Adipocyte (in vitro differentiated cells): Measurements from ENCODE around the gene PHRF1.
A peak's percentile ranks its signal among the peaks of the same experiment; 100 is the strongest.

Experiments
- DNase-seq: peaks from one replicate; pipeline ENCODE4 v3.0.0-alpha.2; 2015; ENCODE audit warnings: low read depth
- H3K27me3 ChIP-seq: replicated peaks from 2 replicates; pipeline ENCODE4 v1.7.0; 2013; ENCODE audit warnings: mild to moderate bottlenecking, low read length, moderate library complexity; ENCODE audit not compliant: control insufficient read depth, insufficient read depth
- H3K36me3 ChIP-seq: 2 replicates; pipeline ENCODE4 v1.7.0; 2013; ENCODE audit warnings: low read length, mild to moderate bottlenecking, moderate library complexity; ENCODE audit not compliant: control insufficient read depth, insufficient read depth, severe bottlenecking
- H3K4me1 ChIP-seq: 2 replicates; pipeline ENCODE4 v1.7.0; 2013; ENCODE audit warnings: mild to moderate bottlenecking, low read length, moderate library complexity; ENCODE audit not compliant: control insufficient read depth, insufficient read depth
- H3K4me3 ChIP-seq: 2 replicates; pipeline ENCODE4 v1.7.0; 2013; ENCODE audit warnings: mild to moderate bottlenecking, low read length, moderate library complexity
- H3K9ac ChIP-seq: 2 replicates; pipeline ENCODE4 v1.7.0; 2013; ENCODE audit warnings: mild to moderate bottlenecking, low read length, moderate library complexity
- H3K9me3 ChIP-seq: 2 replicates; pipeline ENCODE4 v1.7.0; 2013; ENCODE audit warnings: mild to moderate bottlenecking, low read length, moderate library complexity; ENCODE audit not compliant: control insufficient read depth

The PHRF1 gene

GRCh38 chr11:544817-545166 is 31.5 kb upstream of the PHRF1 start:
- Histone ChIP-seq H3K4me3 (no peak overlapping the region), H3K9ac (no peak overlapping the region), H3K27me3 (no peaks in the 10 kb centered on the region), H3K36me3 (no peaks in the 10 kb centered on the region), H3K9me3 (no peaks in the 10 kb centered on the region), H3K4me1 (no peaks in the 10 kb centered on the region)
- DNase-seq: no peak

DNA sequence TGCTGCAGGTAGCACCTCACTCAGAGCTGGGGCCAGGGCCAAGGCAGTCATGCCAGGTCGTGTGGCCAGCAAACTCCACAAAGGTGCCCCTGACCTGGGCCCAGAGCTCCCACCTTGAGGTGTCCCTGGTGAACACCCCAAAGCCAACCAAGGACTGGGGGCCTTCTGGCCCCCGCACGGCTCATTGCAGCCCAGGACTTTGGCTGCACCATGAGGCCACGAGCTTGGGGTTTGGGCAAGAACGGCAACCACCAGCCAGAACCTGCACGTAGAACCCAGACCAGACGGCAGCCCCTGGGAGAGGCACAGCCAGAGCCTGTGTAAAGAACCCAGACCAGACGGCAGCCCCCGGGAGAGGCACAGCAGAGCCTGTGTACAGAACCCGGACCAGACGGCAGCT is 31.1 kb upstream of the PHRF1 start:
- no peak overlapping the region for H3K4me3 ChIP-seq
- DNase-seq: no peak
- no peaks in the 10 kb centered on the region for H3K36me3 ChIP-seq
- H3K27me3 ChIP-seq: no peaks in the 10 kb centered on the region
- H3K4me1 ChIP-seq: no peaks in the 10 kb centered on the region
- no peak overlapping the region for H3K9ac ChIP-seq
- no peaks in the 10 kb centered on the region for H3K9me3 ChIP-seq

- H3K4me3 ChIP-seq: no peak overlapping the region
- no peak overlapping the region for H3K9ac ChIP-seq
- peaks cover 5% of the 10 kb centered on the region for H3K27me3 ChIP-seq
- H3K4me1 ChIP-seq: no peaks in the 10 kb centered on the region
- DNase-seq: no peak
- H3K9me3 ChIP-seq: no peaks in the 10 kb centered on the region
- no peaks in the 10 kb centered on the region for H3K36me3 ChIP-seq
These were observed 27.3 kb upstream of the PHRF1 start for GRCh38 chr11:548700-549603.

DNA sequence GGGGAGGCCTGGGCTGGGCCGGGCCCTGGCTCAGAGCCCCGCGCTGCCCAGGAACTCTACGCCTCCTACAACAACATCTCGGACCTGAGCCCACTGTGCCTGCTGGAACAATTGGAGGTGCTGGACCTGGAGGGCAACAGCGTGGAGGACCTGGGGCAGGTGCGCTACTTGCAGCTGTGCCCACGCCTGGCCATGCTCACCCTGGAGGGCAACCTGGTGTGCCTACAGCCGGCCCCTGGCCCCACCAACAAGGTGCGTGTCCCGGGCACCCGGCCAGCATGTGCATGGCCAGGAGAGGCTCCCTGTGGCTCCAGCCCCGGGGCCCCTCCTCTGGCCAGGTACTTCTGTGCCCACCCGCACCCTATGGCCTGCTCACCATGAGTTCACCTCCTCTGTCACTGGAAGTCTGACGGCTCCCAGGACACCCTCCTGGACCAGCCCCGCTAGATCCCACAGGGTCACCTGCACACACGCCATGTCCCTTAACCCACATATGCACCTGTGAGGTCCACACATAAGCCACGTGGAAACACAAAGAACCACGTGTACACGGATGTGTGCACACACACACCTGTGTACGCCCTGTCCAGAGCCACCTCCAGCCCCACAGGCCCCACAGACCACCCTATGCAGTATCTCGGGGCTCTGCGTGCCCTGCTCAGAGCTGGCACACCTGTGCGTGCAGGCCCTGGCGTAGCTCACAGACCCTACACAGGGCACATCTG is 26.1 kb upstream of the PHRF1 start:
- Histone ChIP-seq H3K36me3 (no peaks in the 10 kb centered on the region), H3K4me3 (no peak overlapping the region), H3K4me1 (no peaks in the 10 kb centered on the region), H3K27me3 (peaks cover 12% of the 10 kb centered on the region), H3K9me3 (no peaks in the 10 kb centered on the region), H3K9ac (no peak overlapping the region)
- no peak for DNase-seq

DNA sequence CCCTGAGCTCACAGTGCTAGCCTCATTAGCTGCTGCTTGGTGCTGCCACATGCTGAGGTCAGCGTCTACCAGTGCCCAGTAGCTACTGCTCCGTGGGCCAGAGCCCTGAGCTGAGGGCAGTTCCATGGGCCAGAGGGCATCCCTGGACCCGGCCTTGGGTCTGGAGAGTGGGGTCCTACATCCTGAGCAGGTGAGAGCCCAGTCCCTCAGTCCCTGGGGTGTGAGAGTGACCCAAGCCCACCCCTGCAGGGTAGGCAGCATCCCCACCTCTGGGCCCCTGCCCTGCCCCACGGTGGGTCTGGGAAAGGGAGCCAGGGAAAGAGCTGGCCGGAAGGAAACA is 25.6 kb upstream of the PHRF1 start:
- no peak for DNase-seq
- Histone ChIP-seq H3K4me1 (no peaks in the 10 kb centered on the region), H3K4me3 (no peak overlapping the region), H3K9me3 (no peaks in the 10 kb centered on the region), H3K36me3 (no peaks in the 10 kb centered on the region), H3K9ac (no peak overlapping the region), H3K27me3 (peaks cover 12% of the 10 kb centered on the region)

- DNase-seq: no peak
- H3K9me3 ChIP-seq: no peaks in the 10 kb centered on the region
- no peaks in the 10 kb centered on the region for H3K36me3 ChIP-seq
- H3K27me3 ChIP-seq: peaks cover 12% of the 10 kb centered on the region
- no peak overlapping the region for H3K4me3 ChIP-seq
- no peak overlapping the region for H3K9ac ChIP-seq
- H3K4me1 ChIP-seq: no peaks in the 10 kb centered on the region
These were observed 25.1 kb upstream of the PHRF1 start for GRCh38 chr11:551131-551530.

DNA sequence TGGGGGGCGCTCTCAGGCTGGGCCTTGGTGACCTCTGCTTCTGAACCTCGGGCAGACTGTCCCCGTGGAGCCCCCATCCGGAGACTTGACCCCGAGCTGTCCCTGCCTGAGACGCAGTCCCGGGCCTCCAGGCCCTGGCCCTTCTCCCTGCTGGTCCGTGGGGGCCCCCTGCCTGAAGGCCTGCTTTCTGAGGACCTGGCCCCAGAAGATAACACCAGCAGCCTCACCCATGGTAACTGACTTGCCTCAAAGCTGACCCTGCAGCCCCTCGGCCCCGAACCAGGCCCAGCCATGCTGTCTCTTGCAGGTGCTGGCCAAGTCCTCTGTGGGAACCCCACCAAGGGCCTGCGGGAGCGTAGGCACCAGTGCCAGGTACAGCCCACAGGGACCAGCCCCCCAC is 24.7 kb upstream of the PHRF1 start:
- no peaks in the 10 kb centered on the region for H3K36me3 ChIP-seq
- H3K4me1 ChIP-seq: no peaks in the 10 kb centered on the region
- H3K9ac ChIP-seq: no peak overlapping the region
- H3K9me3 ChIP-seq: no peaks in the 10 kb centered on the region
- DNase-seq: no peak
- H3K27me3 ChIP-seq: peaks cover 12% of the 10 kb centered on the region
- H3K4me3 ChIP-seq: no peak overlapping the region

DNA sequence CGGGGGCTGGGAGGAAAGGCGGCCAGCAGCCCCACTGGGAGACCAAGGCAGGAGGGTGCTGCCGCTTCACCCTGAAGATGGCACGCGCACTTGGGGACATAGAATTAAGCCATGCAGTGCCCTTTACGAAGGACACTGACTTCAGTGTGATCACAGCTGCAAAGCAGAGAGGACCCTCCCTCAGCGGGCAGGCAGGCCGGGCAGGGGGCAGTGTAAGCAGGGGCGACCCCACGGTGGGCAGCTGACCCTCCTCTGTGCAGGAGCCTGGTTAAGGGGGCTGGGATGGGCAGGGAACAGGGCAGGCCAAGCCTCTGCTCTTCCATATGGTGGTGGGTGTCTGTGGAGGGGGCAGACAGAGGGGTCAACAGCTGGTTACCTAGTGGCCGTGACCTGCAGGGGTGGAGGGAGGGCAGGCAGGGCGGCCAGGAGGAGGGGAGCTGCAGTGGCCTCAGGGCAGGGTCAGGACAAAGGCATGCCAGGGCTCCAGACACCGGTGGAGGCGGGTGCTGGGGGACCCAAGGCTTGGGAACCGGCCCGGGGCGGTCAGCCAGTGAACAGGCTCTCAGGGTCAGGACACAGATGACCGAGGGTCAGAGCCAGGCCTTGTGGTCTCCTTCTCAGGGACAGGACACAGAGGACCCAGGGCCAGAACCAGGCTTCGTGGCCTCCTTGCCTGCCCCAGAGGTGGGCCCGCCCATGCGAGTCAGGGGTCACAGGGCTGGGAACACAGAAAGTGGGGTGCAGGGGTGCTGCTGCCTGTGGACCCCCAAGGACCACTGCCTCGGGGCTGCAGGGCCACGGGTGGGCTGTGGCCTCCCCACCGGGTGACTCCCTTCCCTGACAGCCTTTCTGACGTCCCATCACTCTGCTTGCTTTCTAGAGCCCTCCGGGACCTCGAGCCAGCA is 22.9 kb upstream of the PHRF1 start:
- Histone ChIP-seq H3K27me3 (peaks cover 26% of the 10 kb centered on the region), H3K9ac (no peak overlapping the region), H3K36me3 (no peaks in the 10 kb centered on the region), H3K9me3 (no peaks in the 10 kb centered on the region), H3K4me3 (no peak overlapping the region), H3K4me1 (no peaks in the 10 kb centered on the region)
- no peak for DNase-seq

GRCh38 chr11:553988-554340 is 22.3 kb upstream of the PHRF1 start:
- H3K9me3 ChIP-seq: no peaks in the 10 kb centered on the region
- no peaks in the 10 kb centered on the region for H3K36me3 ChIP-seq
- H3K4me3 ChIP-seq: no peak overlapping the region
- H3K27me3 ChIP-seq: peaks cover 27% of the 10 kb centered on the region
- no peaks in the 10 kb centered on the region for H3K4me1 ChIP-seq
- DNase-seq: no peak
- H3K9ac ChIP-seq: no peak overlapping the region

DNA sequence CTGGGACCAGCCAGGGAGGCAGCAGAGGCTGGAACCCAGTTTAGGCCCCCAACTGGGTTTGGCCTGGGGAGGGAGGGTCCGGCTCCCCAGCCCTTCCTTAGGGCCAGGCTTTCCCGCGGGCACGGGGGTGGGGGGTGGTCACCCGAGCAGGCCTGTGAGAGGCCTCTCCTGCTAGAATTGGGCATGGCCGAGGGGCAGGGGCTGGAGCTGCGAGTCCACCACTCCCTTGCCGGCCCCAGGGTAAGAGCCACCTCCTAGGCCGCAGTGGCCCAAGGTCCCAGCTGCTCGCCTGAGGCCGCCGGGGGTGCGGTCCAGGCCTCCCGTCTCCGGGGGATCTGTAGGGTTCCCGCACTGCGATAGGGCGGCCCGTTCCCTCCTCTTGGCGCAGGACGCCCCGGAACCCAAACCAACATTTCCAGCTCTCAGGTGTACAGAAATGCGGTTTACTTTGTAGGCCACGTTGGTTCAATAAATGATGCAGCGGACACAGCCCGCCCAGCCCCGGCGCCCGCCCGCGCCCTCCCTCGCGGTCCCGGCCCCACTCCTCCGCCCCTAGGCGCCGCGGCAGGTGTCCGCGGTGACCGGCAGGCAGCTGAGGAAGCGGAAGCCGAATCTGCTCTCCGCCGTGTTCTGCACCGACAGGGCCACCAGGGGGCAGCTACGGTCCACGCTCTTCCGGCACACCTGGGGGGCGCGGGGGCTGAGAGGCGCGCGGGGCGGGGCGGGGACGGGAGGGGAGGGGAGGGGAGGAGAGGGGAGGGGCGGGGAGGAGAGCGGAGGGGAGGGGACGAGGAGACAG is 21.6 kb upstream of the PHRF1 start:
- H3K36me3 ChIP-seq: no peaks in the 10 kb centered on the region
- no peaks in the 10 kb centered on the region for H3K9me3 ChIP-seq
- H3K4me1 ChIP-seq: no peaks in the 10 kb centered on the region
- H3K4me3 ChIP-seq: no peak overlapping the region
- H3K27me3 ChIP-seq: peaks cover 34% of the 10 kb centered on the region
- DNase-seq: peak; percentile 74
- no peak overlapping the region for H3K9ac ChIP-seq
